Thoracic aorta (tissue), 2 donors: ENCODE data around the gene RAPSN. TPM values are rescaled to one million over a fixed set of nuclear protein-coding genes. Genes with fewer than 3 reads are reported as not detected.

ENCODE experiments used
- ATAC-seq: fragments of 150-250 bp; one replicate; pipeline ENCODE4 v1.8.0; 2017; ENCODE audit warnings: low read depth; ENCODE audit not compliant: insufficient number of reproducible peaks, low FRiP score
- DNase-seq: peaks from one replicate; pipeline ENCODE4 v3.0.0-alpha.2; 2020; ENCODE audit warnings: low spot score
- H3K27ac ChIP-seq, 2 donors: fragments of 200-600 bp; sonication (generic); 1 replicate in 1 of 2; 2 replicates in 1 of 2; pipeline ENCODE4 v1.5.1; 2016; ENCODE audit warnings: mild to moderate bottlenecking in 2 of 2, moderate library complexity in 2 of 2
- H3K27me3 ChIP-seq: fragments of 200-600 bp; sonication (generic); replicated peaks from 2 replicates; pipeline ENCODE4 v1.6.0; 2016; ENCODE audit warnings: mild to moderate bottlenecking; ENCODE audit not compliant: insufficient read depth
- H3K36me3 ChIP-seq: fragments of 200-600 bp; sonication (generic); one replicate; pipeline ENCODE4 v1.5.1; 2016
- H3K4me1 ChIP-seq, 2 donors: fragments of 200-600 bp; sonication (generic); 1 replicate in 1 of 2; 2 replicates in 1 of 2; pipeline versions ENCODE4 v1.5.1 to v1.6.0; 2016; ENCODE audit warnings: low read depth in 2 of 2, mild to moderate bottlenecking in 1 of 2; ENCODE audit not compliant: control insufficient read depth in 1 of 2
- H3K4me3 ChIP-seq: fragments of 200-600 bp; sonication (generic); 2 replicates; pipeline ENCODE4 v1.5.1; 2016; ENCODE audit warnings: mild to moderate bottlenecking
- H3K9me3 ChIP-seq: fragments of 200-600 bp; sonication (generic); 2 replicates; pipeline ENCODE4 v1.5.1; 2016
- total RNA-seq, 2 donors: library from RNA; depleted of rRNA; stranded (reverse); fragments of >200 nt; gene quantifications; one replicate each; pipeline versions ENCODE4 v1.1.0 to v1.2.3, GENCODE V29; 2016
- TF ChIP-seq, protein P1 (sequence below): fragments of 200-600 bp; sonication (generic); IDR thresholded peaks from one replicate; pipeline ENCODE4 v1.5.1; 2019; ENCODE audit warnings: antibody characterized with exemption

Gene RAPSN
- total RNA-seq, 2 donors from 2014 or later, result 0.41 TPM; not detected in 1

DNA sequence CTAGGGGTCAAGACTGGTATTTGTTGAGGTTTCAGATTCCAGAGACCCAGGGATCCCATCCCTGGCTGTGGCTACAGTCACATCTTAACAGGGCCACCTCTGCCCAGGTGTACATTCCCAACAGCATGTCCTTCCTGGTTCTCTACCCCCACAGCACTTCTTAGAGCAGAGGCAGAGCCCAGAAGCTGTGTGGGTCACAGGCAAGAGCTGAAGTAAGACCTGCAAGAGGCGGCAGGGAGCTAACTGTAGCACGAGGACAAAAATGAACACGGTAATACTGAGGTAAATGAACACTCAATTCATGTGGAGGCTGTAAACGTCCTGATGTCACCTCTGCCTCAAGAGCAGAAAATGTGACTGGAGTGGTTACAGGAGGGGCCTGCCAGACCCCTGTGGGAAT, 21.7 kb upstream of the RAPSN start:
- peaks cover 15 to 29% of the 10 kb centered on the region in 2 donors for H3K4me1 ChIP-seq
- H3K36me3 ChIP-seq, result peaks cover 41% of the 10 kb centered on the region
- DNase-seq (no peak), ATAC-seq (no peak)
- TF ChIP-seq, protein P1, sequence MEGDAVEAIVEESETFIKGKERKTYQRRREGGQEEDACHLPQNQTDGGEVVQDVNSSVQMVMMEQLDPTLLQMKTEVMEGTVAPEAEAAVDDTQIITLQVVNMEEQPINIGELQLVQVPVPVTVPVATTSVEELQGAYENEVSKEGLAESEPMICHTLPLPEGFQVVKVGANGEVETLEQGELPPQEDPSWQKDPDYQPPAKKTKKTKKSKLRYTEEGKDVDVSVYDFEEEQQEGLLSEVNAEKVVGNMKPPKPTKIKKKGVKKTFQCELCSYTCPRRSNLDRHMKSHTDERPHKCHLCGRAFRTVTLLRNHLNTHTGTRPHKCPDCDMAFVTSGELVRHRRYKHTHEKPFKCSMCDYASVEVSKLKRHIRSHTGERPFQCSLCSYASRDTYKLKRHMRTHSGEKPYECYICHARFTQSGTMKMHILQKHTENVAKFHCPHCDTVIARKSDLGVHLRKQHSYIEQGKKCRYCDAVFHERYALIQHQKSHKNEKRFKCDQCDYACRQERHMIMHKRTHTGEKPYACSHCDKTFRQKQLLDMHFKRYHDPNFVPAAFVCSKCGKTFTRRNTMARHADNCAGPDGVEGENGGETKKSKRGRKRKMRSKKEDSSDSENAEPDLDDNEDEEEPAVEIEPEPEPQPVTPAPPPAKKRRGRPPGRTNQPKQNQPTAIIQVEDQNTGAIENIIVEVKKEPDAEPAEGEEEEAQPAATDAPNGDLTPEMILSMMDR, result no peak
- no peaks in the 10 kb centered on the region for H3K27me3 ChIP-seq
- no peaks in the 10 kb centered on the region for H3K9me3 ChIP-seq
- peak overlapping the region in 1 of 2 donors; percentile 15 for H3K27ac ChIP-seq
- H3K4me3 ChIP-seq, result no peak overlapping the region

DNA sequence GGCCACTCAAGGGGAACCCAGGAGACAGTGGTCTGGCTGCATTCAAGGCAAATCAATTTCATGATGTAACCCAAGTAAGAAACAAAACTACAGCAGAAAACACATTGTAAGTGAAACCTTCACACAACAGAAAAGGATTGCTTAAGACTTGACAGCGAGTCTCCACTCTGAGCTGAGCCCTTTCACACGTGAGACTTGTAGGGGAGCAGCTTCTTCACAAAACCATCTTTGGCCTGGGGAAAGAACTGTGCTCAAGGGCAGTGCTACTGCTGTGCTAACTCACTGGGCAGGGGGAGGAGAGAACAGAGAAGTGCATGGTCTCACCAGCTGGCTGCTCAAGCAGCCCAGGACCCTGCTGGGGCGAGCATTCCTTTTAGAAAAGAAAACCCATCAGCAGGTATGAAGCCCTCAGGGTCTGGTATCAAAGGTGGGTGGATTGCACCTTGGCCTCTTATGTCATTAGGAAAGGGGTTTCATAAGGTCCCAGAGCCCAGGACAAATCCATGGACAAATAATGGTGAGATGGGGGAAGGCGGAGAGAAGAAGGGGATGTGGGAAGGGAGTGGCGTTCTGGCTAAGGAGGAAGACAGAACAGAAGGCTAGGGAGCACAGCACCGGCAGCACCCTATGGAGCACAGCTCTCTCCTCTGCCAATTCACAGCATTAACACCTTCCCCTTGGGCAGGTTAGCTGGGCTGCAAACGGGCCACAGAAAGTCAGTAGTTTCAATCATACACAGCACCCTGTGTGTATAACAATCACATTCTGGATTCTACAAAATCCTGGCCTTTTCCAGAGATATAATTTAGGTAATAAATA, 20.6 kb upstream of the RAPSN start:
- ATAC-seq, result no peak
- H3K4me1 ChIP-seq, result peaks cover 15 to 34% of the 10 kb centered on the region in 2 donors
- DNase-seq, result no peak
- H3K27ac ChIP-seq, result no peak overlapping the region
- no peaks in the 10 kb centered on the region for H3K27me3 ChIP-seq
- H3K9me3 ChIP-seq, result no peaks in the 10 kb centered on the region
- H3K36me3 ChIP-seq, result peaks cover 30% of the 10 kb centered on the region
- no peak overlapping the region for H3K4me3 ChIP-seq
- TF ChIP-seq, protein P1, result no peak

DNA sequence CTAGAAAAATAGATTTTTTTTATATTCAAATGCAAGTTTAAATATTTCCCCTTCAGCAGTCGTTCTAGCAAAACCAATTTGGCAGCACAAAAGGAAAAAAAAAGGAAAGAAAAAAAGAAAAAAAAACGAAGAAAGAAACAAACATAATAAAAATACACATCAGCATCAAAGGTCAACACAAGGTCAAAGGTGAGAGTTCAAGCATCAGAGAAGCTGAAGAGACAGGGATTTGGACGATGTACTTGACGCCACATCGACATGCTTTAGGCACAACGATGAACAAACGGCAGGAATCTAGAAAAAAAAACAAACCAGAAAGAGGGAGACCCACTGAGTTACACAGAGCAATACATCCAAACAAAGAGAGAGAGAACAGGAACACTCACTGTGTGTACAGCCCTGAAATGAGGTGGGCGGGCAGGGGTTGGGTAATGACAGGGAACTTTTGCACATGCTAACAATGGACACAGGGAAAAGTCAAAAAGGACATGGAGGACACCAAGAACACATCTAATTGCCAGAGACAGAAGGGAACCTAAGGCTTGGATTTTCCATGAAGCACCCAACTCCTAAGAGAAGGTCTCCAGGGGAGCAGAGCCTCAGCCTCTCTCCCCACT, 19.8 kb upstream of the RAPSN start:
- ATAC-seq (no peak), DNase-seq (no peak)
- Histone ChIP-seq H3K27me3 (no peaks in the 10 kb centered on the region), H3K36me3 (peaks cover 30% of the 10 kb centered on the region), H3K27ac (peak overlapping the region in 1 of 2 donors; percentile 18), H3K9me3 (no peaks in the 10 kb centered on the region), H3K4me3 (no peak overlapping the region), H3K4me1 (peaks cover 15 to 34% of the 10 kb centered on the region in 2 donors)
- TF ChIP-seq, protein P1, result no peak

DNA sequence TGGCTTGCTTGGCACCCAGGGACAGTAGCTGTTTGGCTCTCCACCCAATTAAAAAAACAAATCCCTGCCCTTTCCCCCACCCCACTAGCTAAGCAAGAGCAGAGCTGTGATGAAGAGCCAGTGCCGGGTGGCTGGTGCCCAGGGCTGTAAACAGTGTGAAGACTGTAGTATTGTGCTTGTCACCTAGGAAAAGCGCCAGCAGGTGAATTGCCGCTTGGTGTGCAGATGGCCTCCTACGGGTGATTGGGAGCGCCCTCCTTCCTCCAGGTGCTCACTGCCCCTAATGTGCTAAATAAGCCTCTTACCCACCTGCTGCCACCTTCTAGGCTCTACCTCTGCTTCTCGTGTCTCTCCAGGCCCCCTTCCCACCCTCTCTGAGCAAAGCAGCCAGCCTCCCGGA, 18.4 kb upstream of the RAPSN start:
- TF ChIP-seq, protein P1, result no peak
- Histone ChIP-seq H3K4me3 (no peak overlapping the region), H3K4me1 (peaks cover 15 to 34% of the 10 kb centered on the region in 2 donors), H3K27ac (peak overlapping the region; percentile 34 to 52), H3K36me3 (peaks cover 19% of the 10 kb centered on the region), H3K27me3 (no peaks in the 10 kb centered on the region), H3K9me3 (no peaks in the 10 kb centered on the region)
- ATAC-seq (no peak), DNase-seq (no peak)

DNA sequence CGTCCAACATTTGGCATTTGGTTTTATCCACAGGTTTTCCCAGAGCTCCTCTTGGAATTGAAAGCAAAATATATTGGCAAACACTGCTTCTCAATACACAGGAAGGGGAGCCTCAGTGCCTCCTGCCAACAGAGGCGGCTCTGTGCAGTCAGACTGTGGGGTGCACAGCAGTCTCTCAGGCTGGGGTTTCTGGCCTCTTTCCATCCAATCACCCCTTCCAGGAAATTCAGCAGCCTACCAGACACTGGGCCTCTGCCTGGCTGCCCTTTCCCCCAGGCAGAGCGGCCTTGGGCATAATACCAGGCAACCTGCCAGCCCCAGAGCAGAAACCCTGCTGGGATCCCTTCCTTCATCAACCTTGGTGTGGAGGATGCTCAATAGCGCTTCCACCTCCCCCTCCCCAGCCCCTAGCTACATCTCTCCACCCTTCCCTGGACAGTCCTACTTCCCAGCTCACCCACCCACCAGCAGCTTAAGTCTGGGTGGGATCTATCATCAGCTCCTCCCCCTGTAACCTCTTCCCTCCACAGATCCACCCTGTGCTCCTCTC, 17.8 kb upstream of the RAPSN start:
- H3K27ac ChIP-seq, result peak overlapping the region; percentile 34 to 52
- peaks cover 15 to 34% of the 10 kb centered on the region in 2 donors for H3K4me1 ChIP-seq
- DNase-seq (no peak), ATAC-seq (no peak)
- TF ChIP-seq, protein P1, result no peak
- H3K36me3 ChIP-seq, result peaks cover 13% of the 10 kb centered on the region
- no peaks in the 10 kb centered on the region for H3K9me3 ChIP-seq
- H3K4me3 ChIP-seq, result peak overlapping the region; percentile 30
- no peaks in the 10 kb centered on the region for H3K27me3 ChIP-seq
